Activated naive CD4-positive, alpha-beta T cell treated with anti-CD3 and anti-CD28 coated beads, Interleukin-2, amount 50 U/mL, for 24 hours (primary cell): ENCODE measurements around the gene NFIX.

Source experiments
- H3K27ac Mint-ChIP-seq: one replicate; pipeline ENCODE4 v1.8.0; 2021; ENCODE audit warnings: mild to moderate bottlenecking, mixed read lengths
- H3K27me3 Mint-ChIP-seq: one replicate; pipeline ENCODE4 v1.8.0; 2021; ENCODE audit warnings: mixed read lengths
- H3K36me3 Mint-ChIP-seq: one replicate; pipeline ENCODE4 v1.8.0; 2021; ENCODE audit warnings: mixed read lengths
- H3K4me1 Mint-ChIP-seq: one replicate; pipeline ENCODE4 v1.8.0; 2021; ENCODE audit warnings: mixed read lengths
- H3K4me3 Mint-ChIP-seq: one replicate; pipeline ENCODE4 v1.8.0; 2021; ENCODE audit warnings: mild to moderate bottlenecking, mixed read lengths
- H3K9me3 Mint-ChIP-seq: one replicate; pipeline ENCODE4 v1.8.0; 2021; ENCODE audit warnings: mixed read lengths

NFIX gene

GRCh38 chr19:13028027-13028426 is 32.8 kb downstream of the NFIX start:
- Mint-ChIP-seq H3K9me3 (no peaks in the 10 kb centered on the region), H3K27ac (no peak overlapping the region), H3K4me1 (peaks cover 17% of the 10 kb centered on the region)

GRCh38 chr19:13029301-13029880 is 34.1 kb downstream of the NFIX start:
- H3K4me1 Mint-ChIP-seq: peaks cover 6% of the 10 kb centered on the region
- H3K4me3 Mint-ChIP-seq: no peak overlapping the region
- no peaks in the 10 kb centered on the region for H3K9me3 Mint-ChIP-seq
- peaks cover 11% of the 10 kb centered on the region for H3K36me3 Mint-ChIP-seq
- H3K27ac Mint-ChIP-seq: no peak overlapping the region
- H3K27me3 Mint-ChIP-seq: peaks cover 6% of the 10 kb centered on the region

More at GRCh38 chr19:13028027-13028426, 32.8 kb downstream of the NFIX start:
- Mint-ChIP-seq H3K4me3 (no peak overlapping the region), H3K27me3 (peaks cover 11% of the 10 kb centered on the region), H3K36me3 (peaks cover 12% of the 10 kb centered on the region)

- Mint-ChIP-seq H3K27ac (no peak overlapping the region), H3K36me3 (peaks cover 8% of the 10 kb centered on the region), H3K27me3 (peaks cover 3% of the 10 kb centered on the region), H3K4me3 (no peak overlapping the region), H3K9me3 (no peaks in the 10 kb centered on the region), H3K4me1 (peaks cover 3% of the 10 kb centered on the region)
These were observed 34.6 kb downstream of the NFIX start for GRCh38 chr19:13029893-13030292.

- no peak overlapping the region for H3K4me3 Mint-ChIP-seq
- H3K9me3 Mint-ChIP-seq: no peaks in the 10 kb centered on the region
- no peak overlapping the region for H3K27ac Mint-ChIP-seq
- no peaks in the 10 kb centered on the region for H3K27me3 Mint-ChIP-seq
- H3K4me1 Mint-ChIP-seq: no peaks in the 10 kb centered on the region
- H3K36me3 Mint-ChIP-seq: no peaks in the 10 kb centered on the region
These were observed 36.8 kb downstream of the NFIX start for GRCh38 chr19:13031917-13032623.

- Mint-ChIP-seq H3K9me3 (no peaks in the 10 kb centered on the region), H3K27me3 (no peaks in the 10 kb centered on the region), H3K36me3 (no peaks in the 10 kb centered on the region), H3K4me3 (no peak overlapping the region), H3K27ac (no peak overlapping the region), H3K4me1 (no peaks in the 10 kb centered on the region)
These were observed 37.6 kb downstream of the NFIX start for GRCh38 chr19:13032837-13033236.

- Mint-ChIP-seq H3K36me3 (no peaks in the 10 kb centered on the region), H3K4me3 (no peak overlapping the region), H3K4me1 (no peaks in the 10 kb centered on the region), H3K27me3 (no peaks in the 10 kb centered on the region), H3K9me3 (no peaks in the 10 kb centered on the region), H3K27ac (no peak overlapping the region)
These were observed 38.0 kb downstream of the NFIX start for GRCh38 chr19:13033244-13033643.

- Mint-ChIP-seq H3K4me1 (no peaks in the 10 kb centered on the region), H3K4me3 (no peak overlapping the region), H3K27me3 (no peaks in the 10 kb centered on the region), H3K27ac (no peak overlapping the region), H3K36me3 (no peaks in the 10 kb centered on the region), H3K9me3 (no peaks in the 10 kb centered on the region)
These were observed 38.7 kb downstream of the NFIX start for GRCh38 chr19:13033819-13034611.

GRCh38 chr19:13034636-13035035 is 39.4 kb downstream of the NFIX start:
- Mint-ChIP-seq H3K27ac (no peak overlapping the region), H3K9me3 (no peaks in the 10 kb centered on the region), H3K4me3 (no peak overlapping the region), H3K36me3 (no peaks in the 10 kb centered on the region), H3K27me3 (no peaks in the 10 kb centered on the region), H3K4me1 (no peaks in the 10 kb centered on the region)

GRCh38 chr19:13035820-13036365 is 40.6 kb downstream of the NFIX start:
- Mint-ChIP-seq H3K27ac (no peak overlapping the region), H3K9me3 (no peaks in the 10 kb centered on the region), H3K36me3 (no peaks in the 10 kb centered on the region), H3K4me1 (no peaks in the 10 kb centered on the region), H3K27me3 (no peaks in the 10 kb centered on the region), H3K4me3 (no peak overlapping the region)

- no peak overlapping the region for H3K4me3 Mint-ChIP-seq
- no peaks in the 10 kb centered on the region for H3K9me3 Mint-ChIP-seq
- H3K4me1 Mint-ChIP-seq: no peaks in the 10 kb centered on the region
- H3K36me3 Mint-ChIP-seq: no peaks in the 10 kb centered on the region
- no peaks in the 10 kb centered on the region for H3K27me3 Mint-ChIP-seq
- no peak overlapping the region for H3K27ac Mint-ChIP-seq
These were observed 41.2 kb downstream of the NFIX start for GRCh38 chr19:13036366-13036976.

- no peak overlapping the region for H3K27ac Mint-ChIP-seq
- H3K9me3 Mint-ChIP-seq: no peaks in the 10 kb centered on the region
- no peaks in the 10 kb centered on the region for H3K4me1 Mint-ChIP-seq
- no peaks in the 10 kb centered on the region for H3K27me3 Mint-ChIP-seq
- no peaks in the 10 kb centered on the region for H3K36me3 Mint-ChIP-seq
- H3K4me3 Mint-ChIP-seq: no peak overlapping the region
These were observed 41.9 kb downstream of the NFIX start for GRCh38 chr19:13037161-13037560.

GRCh38 chr19:13037731-13038130 is 42.5 kb downstream of the NFIX start:
- H3K4me3 Mint-ChIP-seq: no peak overlapping the region
- peaks cover under 1% of the 10 kb centered on the region for H3K4me1 Mint-ChIP-seq
- H3K27ac Mint-ChIP-seq: no peak overlapping the region
- H3K9me3 Mint-ChIP-seq: no peaks in the 10 kb centered on the region
- no peaks in the 10 kb centered on the region for H3K36me3 Mint-ChIP-seq
- no peaks in the 10 kb centered on the region for H3K27me3 Mint-ChIP-seq

GRCh38 chr19:13038306-13039210 is 43.3 kb downstream of the NFIX start:
- peak overlapping the region; percentile 5 for H3K27ac Mint-ChIP-seq
- no peaks in the 10 kb centered on the region for H3K9me3 Mint-ChIP-seq
- H3K4me3 Mint-ChIP-seq: no peak overlapping the region
- peaks cover 5% of the 10 kb centered on the region for H3K4me1 Mint-ChIP-seq
- no peaks in the 10 kb centered on the region for H3K27me3 Mint-ChIP-seq
- no peaks in the 10 kb centered on the region for H3K36me3 Mint-ChIP-seq

GRCh38 chr19:13039211-13039789 is 44.0 kb downstream of the NFIX start:
- no peaks in the 10 kb centered on the region for H3K9me3 Mint-ChIP-seq

More at GRCh38 chr19:13039211-13039789, 44.0 kb downstream of the NFIX start:
- no peaks in the 10 kb centered on the region for H3K36me3 Mint-ChIP-seq
- H3K27ac Mint-ChIP-seq: no peak overlapping the region
- H3K4me3 Mint-ChIP-seq: no peak overlapping the region
- H3K4me1 Mint-ChIP-seq: peaks cover 8% of the 10 kb centered on the region
- no peaks in the 10 kb centered on the region for H3K27me3 Mint-ChIP-seq
